Measurements from ENCODE around the gene WASF3. TPM values are rescaled to one million over a fixed set of nuclear protein-coding genes. Genes with fewer than 3 reads are reported as not detected.

WASF3 gene, protein sequence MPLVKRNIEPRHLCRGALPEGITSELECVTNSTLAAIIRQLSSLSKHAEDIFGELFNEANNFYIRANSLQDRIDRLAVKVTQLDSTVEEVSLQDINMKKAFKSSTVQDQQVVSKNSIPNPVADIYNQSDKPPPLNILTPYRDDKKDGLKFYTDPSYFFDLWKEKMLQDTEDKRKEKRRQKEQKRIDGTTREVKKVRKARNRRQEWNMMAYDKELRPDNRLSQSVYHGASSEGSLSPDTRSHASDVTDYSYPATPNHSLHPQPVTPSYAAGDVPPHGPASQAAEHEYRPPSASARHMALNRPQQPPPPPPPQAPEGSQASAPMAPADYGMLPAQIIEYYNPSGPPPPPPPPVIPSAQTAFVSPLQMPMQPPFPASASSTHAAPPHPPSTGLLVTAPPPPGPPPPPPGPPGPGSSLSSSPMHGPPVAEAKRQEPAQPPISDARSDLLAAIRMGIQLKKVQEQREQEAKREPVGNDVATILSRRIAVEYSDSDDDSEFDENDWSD
- total RNA-seq = 12.2 and 14.2 TPM in 2 replicates

DNA sequence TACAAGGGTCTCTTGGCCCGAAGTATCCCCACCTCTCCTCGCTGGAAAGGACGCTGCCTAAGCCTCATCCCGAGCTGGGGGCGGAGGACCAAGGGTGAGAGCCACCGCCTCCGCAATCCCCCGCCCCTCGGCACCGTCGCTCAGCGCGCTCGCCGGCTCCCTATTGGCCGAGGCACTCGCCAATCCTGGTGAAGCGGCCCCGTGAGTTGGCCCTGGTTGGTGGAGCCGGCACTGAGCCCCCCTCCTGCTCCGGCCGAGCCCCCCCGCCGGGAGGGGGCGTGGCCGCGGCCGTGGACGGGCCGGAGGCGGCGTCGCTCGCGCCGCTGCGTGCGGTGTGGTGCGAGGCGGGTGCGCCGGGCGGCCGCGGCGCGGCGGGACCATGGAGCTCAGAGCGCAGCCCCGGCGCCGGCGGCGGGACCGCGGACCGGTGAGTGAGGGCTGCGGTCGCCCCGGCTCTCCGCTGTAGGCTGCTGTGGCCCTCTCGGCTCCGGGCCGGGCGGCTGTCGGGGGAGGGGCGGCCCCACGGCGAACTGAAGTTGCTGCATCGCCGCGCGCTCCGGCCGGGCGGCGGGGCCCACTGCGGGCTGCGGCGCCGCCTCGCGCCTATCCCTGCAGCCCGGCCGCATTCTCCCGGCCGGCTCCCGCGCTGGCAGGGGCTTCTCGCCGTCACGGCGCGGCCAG, at the start of gene WASF3:
WASF3 (plus strand) TSS at position 291 of the 681 bp plus-strand sequence. CDS start 84,588 bp downstream, outside the sequence.

Other genes starting within 250 kb of the WASF3 start
- not detected in 2 replicates for gene GPR12, start 203.1 kb downstream of the WASF3 start, total RNA-seq

Measured in smooth muscle cell of trachea (primary cell).